Peyer's patch (tissue), 4 donors: ENCODE measurements around the gene OCEL1. TPM values are rescaled to one million over a fixed set of nuclear protein-coding genes. Genes with fewer than 3 reads are reported as not detected.

Experiments used
- DNase-seq, 3 donors: peaks; one replicate each; pipeline ENCODE4 v3.0.0-alpha.2; 2017 to 2019
- H3K27ac ChIP-seq, 4 donors: fragments of 200-600 bp; sonication (generic); one replicate each; pipeline ENCODE4 v1.5.1; 2016 to 2019
- H3K27me3 ChIP-seq, 2 donors: fragments of 200-600 bp; sonication (generic); one replicate each; pipeline ENCODE4 v1.5.1; 2019
- H3K36me3 ChIP-seq, 3 donors: fragments of 200-600 bp; sonication (generic); one replicate each; pipeline ENCODE4 v1.5.1; 2016 to 2019
- H3K4me1 ChIP-seq, 4 donors: fragments of 200-600 bp; sonication (generic); one replicate each; pipeline ENCODE4 v1.5.1; 2016 to 2019
- H3K4me3 ChIP-seq, 4 donors: fragments of 200-600 bp; sonication (generic); 1 replicate in 3 of 4; 2 replicates in 1 of 4; pipeline ENCODE4 v1.5.1; 2016 to 2019; ENCODE audit warnings: mild to moderate bottlenecking in 1 of 4
- H3K9me3 ChIP-seq, 4 donors: fragments of 200-600 bp; sonication (generic); one replicate each; pipeline ENCODE4 v1.5.1; 2016 to 2019; ENCODE audit warnings: mild to moderate bottlenecking in 1 of 4
- CTCF ChIP-seq, 6 experiments: fragments of 450-650 bp in 4 of 6; fragments of 200-600 bp in 2 of 6; sonication (generic) in 1 of 6; IDR thresholded peaks; one replicate each; pipeline ENCODE4 v1.5.1; 2017 to 2019; ENCODE audit warnings: antibody characterized with exemption in 6 of 6, mild to moderate bottlenecking in 3 of 6, moderate library complexity in 1 of 6
- POLR2A ChIP-seq, 2 donors: fragments of 450-650 bp; IDR thresholded peaks; one replicate each; pipeline ENCODE4 v1.5.1; 2017; ENCODE audit warnings: antibody characterized with exemption in 2 of 2, mild to moderate bottlenecking in 2 of 2, moderate library complexity in 2 of 2
- total RNA-seq, 4 donors: library from RNA; depleted of rRNA; stranded (reverse); fragments of >200 nt; gene quantifications; one replicate each; pipeline ENCODE4 v1.1.0, GENCODE V29; 2016

The OCEL1 gene
- total RNA-seq, 4 donors from 2014 or later, result 8.3 to 38.5 (median 30.8) TPM

DNA sequence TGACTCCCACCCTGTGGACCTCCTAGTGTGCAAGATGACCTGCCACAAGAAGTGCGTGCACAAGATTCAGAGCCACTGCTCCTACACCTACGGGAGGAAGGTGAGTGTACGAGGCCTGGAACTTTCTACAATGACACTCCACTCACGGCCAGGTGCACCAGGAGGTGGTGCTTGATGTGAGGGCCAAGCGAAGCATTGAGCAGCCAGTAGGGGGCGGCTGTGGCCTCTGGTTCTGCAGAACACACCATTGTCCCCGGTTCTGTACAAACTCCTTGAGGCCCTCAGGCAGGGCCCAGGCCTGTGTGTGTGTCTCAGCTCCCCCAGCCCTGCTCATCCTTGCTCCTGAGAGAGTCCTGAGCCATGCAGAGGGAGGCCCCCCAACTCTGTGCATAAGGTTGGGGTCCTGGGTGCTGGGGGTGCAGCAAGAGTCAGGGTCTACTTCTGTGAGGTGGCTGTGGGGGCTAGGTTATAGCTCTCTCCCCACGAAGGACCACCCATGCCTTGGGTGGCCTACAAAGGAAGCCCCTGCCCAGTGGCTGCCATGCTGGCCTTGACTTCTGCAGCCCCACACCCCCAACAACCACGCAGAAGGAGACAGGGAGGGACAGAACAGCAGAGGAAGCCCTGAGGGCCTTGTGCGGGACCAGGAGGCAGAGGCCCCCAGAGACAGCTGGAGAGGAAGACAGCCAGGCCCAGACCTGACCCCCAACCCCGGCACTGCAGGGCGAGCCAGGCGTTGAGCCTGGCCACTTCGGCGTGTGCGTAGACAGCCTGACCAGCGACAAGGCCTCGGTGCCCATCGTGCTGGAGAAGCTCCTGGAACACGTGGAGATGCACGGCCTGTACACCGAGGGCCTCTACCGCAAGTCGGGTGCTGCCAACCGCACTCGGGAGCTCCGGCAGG, 20.5 kb upstream of the OCEL1 start:
- TF ChIP-seq POLR2A (IDR thresholded peaks at IDR 0.05) (no peak), CTCF (IDR thresholded peaks at IDR 0.05) (peak; percentile 46 to 91 (median 69))
- Histone ChIP-seq H3K36me3 (peaks cover 0 to 79% (median 0%) of the 10 kb centered on the region in 3 donors), H3K9me3 (no peaks in the 10 kb centered on the region), H3K4me3 (no peak overlapping the region), H3K27ac (no peak overlapping the region), H3K4me1 (no peaks in the 10 kb centered on the region), H3K27me3 (no peaks in the 10 kb centered on the region)
- peak; percentile 70 to 89 (median 80) for DNase-seq

DNA sequence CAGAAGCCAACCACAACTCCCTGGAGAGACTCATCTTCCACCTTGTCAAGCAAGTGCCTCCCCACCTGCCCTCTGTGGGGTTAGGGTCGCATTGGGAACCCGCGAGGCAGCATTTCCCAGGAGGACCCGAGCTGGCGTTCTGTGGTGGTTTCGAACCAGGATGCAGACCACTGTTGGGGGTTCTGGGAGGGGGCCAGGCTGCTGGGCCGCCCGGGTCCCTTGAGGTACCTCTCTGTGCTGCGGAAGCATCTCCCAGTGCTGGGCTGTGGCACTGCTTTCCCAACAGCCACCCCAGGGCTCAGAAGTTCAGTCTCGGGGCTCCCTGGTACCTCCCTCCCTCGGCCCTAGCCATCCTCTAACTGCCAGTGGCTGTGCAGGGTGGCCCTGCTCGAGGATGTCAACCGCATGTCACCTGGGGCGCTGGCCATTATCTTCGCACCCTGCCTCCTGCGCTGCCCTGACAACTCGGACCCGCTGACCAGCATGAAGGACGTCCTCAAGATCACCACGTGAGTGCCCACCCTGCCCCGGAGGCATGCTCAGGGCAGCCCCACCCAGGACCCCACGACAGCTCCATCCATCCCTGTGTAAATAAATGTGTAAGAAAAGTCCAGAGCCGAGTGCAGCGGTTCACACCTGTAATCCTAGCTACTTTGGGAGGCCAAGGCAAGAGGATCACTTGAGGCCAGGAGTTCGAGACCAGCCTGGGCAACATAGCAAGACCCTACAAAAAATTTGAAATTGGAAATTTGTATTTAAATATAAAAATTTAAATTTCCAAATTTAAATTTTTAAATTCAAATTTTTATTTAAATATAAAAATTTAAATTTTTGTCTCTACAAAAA, 19.1 kb upstream of the OCEL1 start:
- no peaks in the 10 kb centered on the region for H3K27me3 ChIP-seq
- TF ChIP-seq POLR2A (IDR thresholded peaks at IDR 0.05) (no peak), CTCF (IDR thresholded peaks at IDR 0.05) (no peak)
- DNase-seq, result no peak
- H3K9me3 ChIP-seq, result no peaks in the 10 kb centered on the region
- H3K4me3 ChIP-seq, result no peak overlapping the region
- H3K4me1 ChIP-seq, result no peaks in the 10 kb centered on the region
- H3K36me3 ChIP-seq, result peaks cover 0 to 77% (median 0%) of the 10 kb centered on the region in 3 donors
- no peak overlapping the region for H3K27ac ChIP-seq

DNA sequence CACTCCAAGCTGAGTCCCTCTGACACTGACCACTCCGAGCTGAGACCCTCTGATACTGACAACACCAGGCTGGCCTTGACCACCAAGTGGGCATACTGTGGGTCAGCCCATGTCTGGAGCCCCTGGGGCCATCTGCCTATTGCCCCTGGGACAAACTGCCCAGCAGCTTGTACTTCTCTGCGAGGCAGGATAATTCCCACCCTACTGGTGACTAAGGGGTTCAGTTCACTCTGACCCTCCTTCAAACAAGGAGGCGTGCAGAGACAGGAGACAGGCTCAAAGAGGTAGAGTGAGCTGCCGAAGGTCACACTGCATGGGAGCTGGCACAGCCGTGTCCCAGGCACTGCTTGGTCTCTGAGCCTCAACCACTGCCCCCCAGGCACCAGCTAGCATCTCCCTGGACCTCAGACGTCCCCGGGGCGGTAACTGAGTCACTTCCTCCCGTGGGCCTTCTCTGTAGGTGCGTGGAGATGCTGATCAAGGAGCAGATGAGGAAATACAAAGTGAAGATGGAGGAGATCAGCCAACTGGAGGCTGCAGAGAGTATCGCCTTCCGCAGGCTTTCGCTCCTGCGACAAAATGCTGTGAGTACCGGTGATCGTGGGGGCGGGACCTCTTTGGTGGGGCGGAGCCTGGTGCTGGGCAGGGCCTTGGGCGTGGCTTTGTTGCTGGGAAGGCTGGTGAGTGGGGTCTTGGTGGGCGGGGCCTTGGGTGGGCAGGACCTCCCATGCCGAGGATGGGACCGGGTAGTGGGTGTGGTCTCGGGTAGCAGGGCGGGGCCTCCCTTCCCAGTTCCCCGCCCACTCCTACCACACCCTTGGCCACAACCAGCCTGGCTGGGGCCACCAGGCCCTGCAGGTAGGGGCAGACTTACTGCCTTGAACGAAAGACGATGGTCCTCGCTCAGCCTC, 16.6 kb upstream of the OCEL1 start:
- no peak overlapping the region for H3K4me3 ChIP-seq
- H3K36me3 ChIP-seq, result peaks cover 0 to 70% (median 0%) of the 10 kb centered on the region in 3 donors
- no peaks in the 10 kb centered on the region for H3K9me3 ChIP-seq
- peaks cover 0 to under 1% (median 0%) of the 10 kb centered on the region in 4 donors for H3K4me1 ChIP-seq
- H3K27ac ChIP-seq, result no peak overlapping the region
- TF ChIP-seq CTCF (IDR thresholded peaks at IDR 0.05) (no peak), POLR2A (IDR thresholded peaks at IDR 0.05) (no peak)
- peak in 2 of 3 donors; percentile 45 to 77 for DNase-seq
- H3K27me3 ChIP-seq, result no peaks in the 10 kb centered on the region

- Histone ChIP-seq H3K9me3 (no peaks in the 10 kb centered on the region), H3K36me3 (peaks cover 0 to 69% (median 0%) of the 10 kb centered on the region in 3 donors), H3K27ac (no peak overlapping the region), H3K27me3 (no peaks in the 10 kb centered on the region), H3K4me3 (no peak overlapping the region), H3K4me1 (peaks cover 0 to 6% (median 5%) of the 10 kb centered on the region in 4 donors)
- DNase-seq, result no peak
- TF ChIP-seq CTCF (IDR thresholded peaks at IDR 0.05) (no peak), POLR2A (IDR thresholded peaks at IDR 0.05) (no peak)
Measured at GRCh38 chr19:17210296-17210695, 15.7 kb upstream of the OCEL1 start.
